Endothelial cell of umbilical vein (primary cell): ENCODE results near the gene DHFR. TPM values are rescaled to one million over a fixed set of nuclear protein-coding genes. Genes with fewer than 3 reads are reported as not detected.

ENCODE experiments used
- BruUV-seq: library from RNA; stranded (reverse); fragments of 400-500 nt; replicated peaks from 2 replicates; lab custom pipeline; 2021; lab: Mats Ljungman, UMichigan
- CTCF ChIA-PET: fragments of 300-600, 350-600 bp; sonication (Branson Sonifier 250); formaldehyde crosslinking; loops from one replicate; lab custom pipeline; 2021; ENCODE audit warnings: antibody characterized with exemption, inconsistent platforms; lab: Charles Lee
- POLR2A ChIA-PET: fragments of 300-600, 350-600 bp; sonication (Branson Sonifier 250); formaldehyde crosslinking; loops from one replicate; lab custom pipeline; 2021; ENCODE audit warnings: antibody characterized with exemption, inconsistent platforms; lab: Charles Lee
- DNase-seq: peaks from one replicate; pipeline ENCODE4 v3.0.0-alpha.2; 2011; ENCODE audit warnings: low read depth, low spot score
- FAIRE-seq: peaks from 2 replicates; lab custom pipeline; 2011; peaks lifted over from hg19 to GRCh38; lab: Jason Lieb, UNC
- H2AFZ ChIP-seq: 2 replicates; pipeline ENCODE4 v1.6.0; 2012; ENCODE audit warnings: low read depth, low read length, control low read depth, inconsistent platforms
- H3K27ac ChIP-seq: 2 replicates; pipeline ENCODE4 v1.5.1; 2011; ENCODE audit warnings: low read depth, mild to moderate bottlenecking, control low read depth, low read length, moderate library complexity; ENCODE audit not compliant: insufficient read depth
- H3K27me3 ChIP-seq, 2 experiments: 2 replicates each; pipeline versions ENCODE4 v1.6.0 to v1.6.1; 2011; ENCODE audit warnings: low read length in 2 of 2, mixed read lengths in 1 of 2; ENCODE audit not compliant: control insufficient read depth in 2 of 2, insufficient read depth in 2 of 2
- H3K36me3 ChIP-seq, 2 experiments: 2 replicates in 1 of 2; 3 replicates in 1 of 2; pipeline ENCODE4 v1.5.1; 2011; ENCODE audit warnings: low read length in 2 of 2, mild to moderate bottlenecking in 1 of 2, moderate library complexity in 1 of 2; ENCODE audit not compliant: control insufficient read depth in 2 of 2, insufficient read depth in 2 of 2; ENCODE audit errors: extremely low read depth in 1 of 2
- H3K4me1 ChIP-seq: 3 replicates; pipeline ENCODE4 v1.5.1; 2011; ENCODE audit warnings: mild to moderate bottlenecking, low read length; ENCODE audit not compliant: control insufficient read depth, insufficient read depth; ENCODE audit errors: extremely low read depth
- H3K4me2 ChIP-seq: 2 replicates; pipeline ENCODE4 v1.6.1; 2011; ENCODE audit warnings: low read length, control low read depth, mixed read lengths; ENCODE audit not compliant: insufficient read depth
- H3K4me3 ChIP-seq, 3 experiments: fragments of 200-600 bp in 1 of 3; sonication (generic), shearing (Covaris generic) in 1 of 3; replicated peaks in 1 of 3; 2 replicates each; pipeline ENCODE4 v1.5.1; 2011 to 2016; ENCODE audit warnings: control low read depth in 3 of 3, low read length in 3 of 3, mild to moderate bottlenecking in 2 of 3, inconsistent platforms in 1 of 3, low read depth in 1 of 3, moderate library complexity in 1 of 3; ENCODE audit not compliant: insufficient read depth in 1 of 3
- H3K79me2 ChIP-seq: 2 replicates; pipeline ENCODE4 v1.6.0; 2012; ENCODE audit warnings: low read length, inconsistent platforms; ENCODE audit not compliant: control insufficient read depth, insufficient read depth
- H3K9ac ChIP-seq: replicated peaks from 2 replicates; pipeline ENCODE3; 2011; ENCODE audit warnings: low read length, control low read depth; ENCODE audit not compliant: insufficient read depth; ENCODE audit errors: extremely low read depth
- H3K9me1 ChIP-seq: replicated peaks from 3 replicates; pipeline ENCODE4 v1.6.0; 2011; ENCODE audit warnings: mild to moderate bottlenecking, low read length; ENCODE audit not compliant: control insufficient read depth, insufficient read depth; ENCODE audit errors: extremely low read depth
- H3K9me3 ChIP-seq: replicated peaks from 2 replicates; pipeline ENCODE4 v1.5.1; 2012; ENCODE audit warnings: low read length, inconsistent platforms; ENCODE audit not compliant: control insufficient read depth, insufficient read depth
- H4K20me1 ChIP-seq: replicated peaks from 2 replicates; pipeline ENCODE3; 2011; ENCODE audit warnings: mild to moderate bottlenecking, low read length; ENCODE audit not compliant: control insufficient read depth, insufficient read depth; ENCODE audit errors: extremely low read depth
- EZH2 ChIP-seq: IDR thresholded peaks from 2 replicates; pipeline ENCODE4 v1.6.1; 2012; ENCODE audit warnings: borderline replicate concordance, low read depth, mild to moderate bottlenecking, moderate library complexity, low read length, inconsistent platforms; ENCODE audit not compliant: severe bottlenecking
- FOS ChIP-seq: IDR thresholded peaks from 2 replicates; pipeline ENCODE4 v1.6.1; 2011; ENCODE audit warnings: mild to moderate bottlenecking, low read length, moderate library complexity, borderline replicate concordance; ENCODE audit not compliant: insufficient read depth
- GATA2 ChIP-seq: IDR thresholded peaks from 2 replicates; pipeline ENCODE4 v1.7.0; 2011; ENCODE audit warnings: low read depth, mild to moderate bottlenecking, moderate library complexity, mixed read lengths, low read length; ENCODE audit not compliant: insufficient read length, insufficient read depth
- JUN ChIP-seq: IDR thresholded peaks from 2 replicates; pipeline ENCODE4 v1.6.1; 2011; ENCODE audit warnings: borderline replicate concordance, low read depth; ENCODE audit not compliant: insufficient read length, insufficient read depth
- MAX ChIP-seq: IDR thresholded peaks from 2 replicates; pipeline ENCODE4 v1.6.1; 2011; ENCODE audit not compliant: insufficient read depth, insufficient read length
- MYC ChIP-seq: IDR thresholded peaks from one replicate; pipeline ENCODE4 v1.6.1; 2011; ENCODE audit warnings: mild to moderate bottlenecking, low read depth, low read length
- POLR2A ChIP-seq: IDR thresholded peaks from 2 replicates; pipeline ENCODE4 v1.6.1; 2012; ENCODE audit warnings: low read depth, mild to moderate bottlenecking, control low read depth, low read length
- POLR2AphosphoS5 ChIP-seq: IDR thresholded peaks from 2 replicates; pipeline ENCODE4 v1.6.1; 2012; ENCODE audit warnings: low read depth, mild to moderate bottlenecking, control low read depth, low read length, moderate library complexity; ENCODE audit not compliant: insufficient read depth
- dilution Hi-C: fragments of 300-500 bp; cut with MboI; formaldehyde crosslinking; loops from one replicate; pipeline ENCODE4 v1.15.0; 2019; ENCODE audit warnings: low sequenced_read_pairs; ENCODE audit not compliant: extremely low pct_ligation_motif_present
- intact Hi-C: fragments of 100-400 bp; cut with micrococcal nuclease; formaldehyde crosslinking; loops from one replicate; pipeline ENCODE4 v1.10.0; 2022
- polyA plus RNA-seq, 4 experiments: library from polyadenylated mRNA; depleted of rRNA in 3 of 4; stranded (reverse) in 3 of 4; unstranded in 1 of 4; fragments of >200 nt; gene quantifications; 2 replicates each; pipeline versions ENCODE4 v1.2.1 to v1.2.3, GENCODE V29; 2011 to 2012; ENCODE audit warnings: missing spikeins in 1 of 4
- total RNA-seq: library from RNA; stranded (reverse); gene quantifications from 2 replicates; pipeline ENCODE4 v1.2.3, GENCODE V29; 2021
- TF ChIP-seq, protein P1 (sequence below), 2 donors: IDR thresholded peaks; 1 replicate in 1 of 2; 2 replicates in 1 of 2; pipeline ENCODE4 v1.5.1; 2011; ENCODE audit warnings: low read length in 2 of 2, mild to moderate bottlenecking in 2 of 2, moderate library complexity in 2 of 2, control low read depth in 1 of 2, inconsistent platforms in 1 of 2, low read depth in 1 of 2; ENCODE audit not compliant: insufficient read depth in 1 of 2; ENCODE audit errors: extremely low read depth in 1 of 2

DHFR gene
- total and polyA plus RNA-seq, 2 donors (not counting 3 experiments of a cell fraction or from before 2014, with no cell fraction given), result 17.6 to 35.8 TPM

DNA sequence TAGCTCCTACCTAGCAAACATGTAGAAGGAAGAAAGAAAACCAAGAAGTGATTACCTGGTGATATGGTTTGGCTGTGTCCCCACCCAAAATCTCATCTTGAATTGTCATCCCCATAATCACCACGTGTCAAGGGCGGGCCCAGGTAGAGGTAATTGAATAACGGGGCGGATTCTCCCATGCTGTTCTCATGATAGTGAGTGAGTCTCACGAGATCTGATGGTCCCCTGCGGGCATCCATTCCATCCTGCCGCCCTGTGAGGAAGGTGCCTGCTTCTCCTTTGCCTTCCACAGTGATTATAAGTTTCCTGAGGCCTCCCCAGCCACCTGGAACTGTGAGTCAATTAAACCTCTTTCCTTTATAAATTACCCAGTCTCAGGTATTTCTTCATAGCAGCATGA, 57.3 kb downstream of the DHFR start:
- TF ChIP-seq POLR2A (no peak), EZH2 (no peak), FOS (no peak), MAX (no peak), POLR2AphosphoS5 (no peak), JUN (no peak), MYC (no peak), GATA2 (no peak)
- TF ChIP-seq, protein P1, sequence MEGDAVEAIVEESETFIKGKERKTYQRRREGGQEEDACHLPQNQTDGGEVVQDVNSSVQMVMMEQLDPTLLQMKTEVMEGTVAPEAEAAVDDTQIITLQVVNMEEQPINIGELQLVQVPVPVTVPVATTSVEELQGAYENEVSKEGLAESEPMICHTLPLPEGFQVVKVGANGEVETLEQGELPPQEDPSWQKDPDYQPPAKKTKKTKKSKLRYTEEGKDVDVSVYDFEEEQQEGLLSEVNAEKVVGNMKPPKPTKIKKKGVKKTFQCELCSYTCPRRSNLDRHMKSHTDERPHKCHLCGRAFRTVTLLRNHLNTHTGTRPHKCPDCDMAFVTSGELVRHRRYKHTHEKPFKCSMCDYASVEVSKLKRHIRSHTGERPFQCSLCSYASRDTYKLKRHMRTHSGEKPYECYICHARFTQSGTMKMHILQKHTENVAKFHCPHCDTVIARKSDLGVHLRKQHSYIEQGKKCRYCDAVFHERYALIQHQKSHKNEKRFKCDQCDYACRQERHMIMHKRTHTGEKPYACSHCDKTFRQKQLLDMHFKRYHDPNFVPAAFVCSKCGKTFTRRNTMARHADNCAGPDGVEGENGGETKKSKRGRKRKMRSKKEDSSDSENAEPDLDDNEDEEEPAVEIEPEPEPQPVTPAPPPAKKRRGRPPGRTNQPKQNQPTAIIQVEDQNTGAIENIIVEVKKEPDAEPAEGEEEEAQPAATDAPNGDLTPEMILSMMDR (IDR thresholded peaks at IDR 0.05; ENCODE audit: extremely low read depth in 1 of 2, insufficient read depth in 1 of 2, low read depth in 1 of 2, low read length in 2 of 2), result no peak
- no TSS peak for BruUV-seq

More for the DNA sequence above, 57.3 kb downstream of the DHFR start:
- DNase-seq (no peak), FAIRE-seq (no peak)
- Histone ChIP-seq H3K9me3 (no peaks in the 10 kb centered on the region), H3K9me1 (no peaks in the 10 kb centered on the region), H3K36me3 (no peaks in the 10 kb centered on the region), H3K79me2 (no peaks in the 10 kb centered on the region), H3K4me3 (no peak overlapping the region), H3K27me3 (no peaks in the 10 kb centered on the region), H3K4me2 (no peak overlapping the region), H3K4me1 (no peaks in the 10 kb centered on the region), H3K27ac (no peak overlapping the region), H4K20me1 (no peaks in the 10 kb centered on the region), H2AFZ (no peak overlapping the region), H3K9ac (no peak overlapping the region)
- ChIA-PET POLR2A (no interaction called here), CTCF (no interaction called here)
- intact Hi-C loops (no loop called here), dilution Hi-C loops (no loop called here)
